Measurements from ENCODE around the gene SSRP1. TPM values are rescaled to one million over a fixed set of nuclear protein-coding genes. Genes with fewer than 3 reads are reported as not detected.

SSRP1 gene
- total RNA-seq, 1 donor, result 61.7 TPM

- no peak for DNase-seq (ENCODE audit: low read depth)
- no peak overlapping the region for H3K4me3 ChIP-seq (ENCODE audit: low read depth, low read length)
- no peak for TF ChIP-seq CTCF (IDR thresholded peaks at IDR 0.05; ENCODE audit: insufficient read depth, low read depth, low read length)
Measured at GRCh38 chr11:57312511-57313021, 23.1 kb downstream of the SSRP1 start.

- TF ChIP-seq CTCF (IDR thresholded peaks at IDR 0.05; ENCODE audit: insufficient read depth, low read depth, low read length), result no peak
- peak; percentile 98 for DNase-seq (ENCODE audit: low read depth)
Measured at GRCh38 chr11:57311109-57311936, 24.4 kb downstream of the SSRP1 start.

GRCh38 chr11:57310630-57311086 is 25.0 kb downstream of the SSRP1 start:
- TF ChIP-seq CTCF (IDR thresholded peaks at IDR 0.05; ENCODE audit: insufficient read depth, low read depth, low read length), result no peak
- peak; percentile 78 for DNase-seq (ENCODE audit: low read depth)

More at GRCh38 chr11:57311109-57311936, 24.4 kb downstream of the SSRP1 start:
- peak overlapping the region; percentile 63 for H3K4me3 ChIP-seq (ENCODE audit: low read depth, low read length)

GRCh38 chr11:57310091-57310490 is 25.6 kb downstream of the SSRP1 start:
- no peak for DNase-seq (ENCODE audit: low read depth)
- H3K4me3 ChIP-seq (ENCODE audit: low read depth, low read length), result peak overlapping the region; percentile 63
- TF ChIP-seq CTCF (IDR thresholded peaks at IDR 0.05; ENCODE audit: insufficient read depth, low read depth, low read length), result no peak

More at GRCh38 chr11:57310630-57311086, 25.0 kb downstream of the SSRP1 start:
- peak overlapping the region; percentile 63 for H3K4me3 ChIP-seq (ENCODE audit: low read depth, low read length)

- DNase-seq (ENCODE audit: low read depth), result no peak
- TF ChIP-seq CTCF (IDR thresholded peaks at IDR 0.05; ENCODE audit: insufficient read depth, low read depth, low read length), result no peak
- H3K4me3 ChIP-seq (ENCODE audit: low read depth, low read length), result no peak overlapping the region
Measured at GRCh38 chr11:57309106-57310059, 26.3 kb downstream of the SSRP1 start.

GRCh38 chr11:57308426-57309060 is 27.1 kb downstream of the SSRP1 start:
- no peak overlapping the region for H3K4me3 ChIP-seq (ENCODE audit: low read depth, low read length)
- no peak for DNase-seq (ENCODE audit: low read depth)
- TF ChIP-seq CTCF (IDR thresholded peaks at IDR 0.05; ENCODE audit: insufficient read depth, low read depth, low read length), result no peak

Measured in fibroblast of villous mesenchyme (primary cell).